ENCODE results near the gene GNG3. TPM values are rescaled to one million over a fixed set of nuclear protein-coding genes. Genes with fewer than 3 reads are reported as not detected.

Gene GNG3
- polyA plus RNA-seq (2011; rRNA removed) (not detected in 2 replicates), polyA plus RNA-seq (2017; fragmentation: RNase III; extraction: RNeasy Plus Mini Kit Qiagen cat#74134 plus additional on column Dnase treatment) (0.15 TPM in 1 of 3 replicates, not detected in the others), polyA minus RNA-seq (2011; rRNA and poly(A)+ RNA removed) (not detected in 2 replicates)
- polyA plus RNA-seq (2012; cell fraction: cytosol; rRNA removed), result 0.04 TPM in 1 of 2 replicates, not detected in the other
- polyA plus RNA-seq (2012; cell fraction: nucleus; rRNA removed), result 0.10 TPM in 1 of 2 replicates, not detected in the other

GRCh38 chr11:62707277-62707861 lies at the start of gene GNG3, which contains the start of gene BSCL2:
Gene GNG3 (plus strand): TSS chr11:62707676. CDS start chr11:62708296, 620 bp downstream.
Gene BSCL2 (minus strand): TSS chr11:62707424. CDS start chr11:62707195, 229 bp downstream.
- WGBS (ENCODE audit: missing lambda C conversion rate), result 89% methylated on average over 9 of the region's 10 CpGs
- no peaks in the 10 kb centered on the region for H3K9me3 ChIP-seq
- DNase-seq (ENCODE audit: low read depth in 1 of 2, low spot score in 1 of 2) (peak in 1 of 2 experiments; percentile 39), ATAC-seq (no peak), FAIRE-seq (no peak)
- peak within 1 kb of the TSS; percentile 69 for H3K4me3 ChIP-seq
- peak within 1 kb of the TSS; percentile 89 for H3K4me2 ChIP-seq
- peaks cover 30% of the 10 kb centered on the region for H3K4me1 ChIP-seq
- TF ChIP-seq POLR2AphosphoS2 (conservative IDR thresholded peaks at IDR 0.05; ENCODE audit: low read length) (no peak), RARB (CRISPR knock-in tag; IDR thresholded peaks at IDR 0.05) (no peak), PHF8 (IDR thresholded peaks at IDR 0.05; ENCODE audit: borderline replicate concordance, low read depth) (no peak), RNF2 (IDR thresholded peaks at IDR 0.05; ENCODE audit: borderline replicate concordance, low read depth) (no peak), FOSL2 (IDR thresholded peaks at IDR 0.05) (no peak), FOSL2 (CRISPR knock-in tag; IDR thresholded peaks at IDR 0.05) (no peak), ELK1 (IDR thresholded peaks at IDR 0.05; ENCODE audit: low read depth, low read length) (no peak), HES2 (IDR thresholded peaks at IDR 0.05) (no peak), NFE2L2 (conservative IDR thresholded peaks at IDR 0.05; ENCODE audit: low read length) (no peak), CHD2 (IDR thresholded peaks at IDR 0.05; ENCODE audit: low read length, partially characterized antibody) (no peak), BCL3 (IDR thresholded peaks at IDR 0.05) (no peak)
- CTCF ChIA-PET, result interaction anchor here (0.7 to 5.3 kb wide), 10 partner anchors 7 to 333 kb away, joined by 3 to 37 read pairs (median 4); partner anchors contain the start of genes HNRNPUL2, LBHD1, TTC9C and UQCC3
- POLR2A ChIA-PET, result interaction anchor here (6.1 kb wide), 1 partner anchor 20 kb away, joined by 64 read pairs; the partner anchor contains the start of genes HNRNPUL2 and TTC9C
- peak within 1 kb of the TSS; percentile 55 to 92; a peak in 5 of 6 replicates for H3K27ac ChIP-seq

- CTCF ChIA-PET, result interaction anchor here (0.9 to 1.6 kb wide), 12 partner anchors 8 to 271 kb away, joined by 3 to 6 read pairs (median 4); partner anchors contain the start of genes B3GAT3, LBHD1 and ROM1
- ATAC-seq (peak; percentile 70), DNase-seq (ENCODE audit: low read depth in 1 of 2, low spot score in 1 of 2) (peak in 1 of 2 experiments; percentile 72), FAIRE-seq (no peak)
- H3K4me3 ChIP-seq, result peak overlapping the region; percentile 79
- peak overlapping the region; percentile 64 for H3K4me2 ChIP-seq
- TF ChIP-seq E2F6 (IDR thresholded peaks at IDR 0.05; ENCODE audit: borderline replicate concordance, low read depth), result 0 out of 2 replicates have a peak, but pooled peaks have one; percentile 22
- TF ChIP-seq JUN (IDR thresholded peaks at IDR 0.05), result no peak
- no peak for TF ChIP-seq POLR2AphosphoS2 (conservative IDR thresholded peaks at IDR 0.05; ENCODE audit: low read length)
- no peak for TF ChIP-seq RAD21 (conservative IDR thresholded peaks at IDR 0.05 in 1 of 2, IDR thresholded peaks at IDR 0.05 in 1 of 2)
- no peak for TF ChIP-seq CHD2 (IDR thresholded peaks at IDR 0.05; ENCODE audit: low read length, partially characterized antibody)
- peak; percentile 54; the same call in 1 of the 2 replicates for TF ChIP-seq CHD4 (IDR thresholded peaks at IDR 0.05; ENCODE audit: borderline replicate concordance)
- no peak for TF ChIP-seq SMC3 (IDR thresholded peaks at IDR 0.05)
- no peak for TF ChIP-seq EHF (CRISPR knock-in tag; IDR thresholded peaks at IDR 0.05)
- TF ChIP-seq RNF2 (IDR thresholded peaks at IDR 0.05; ENCODE audit: borderline replicate concordance, low read depth), result no peak
- peak overlapping the region; percentile 93 to 96 for H3K27ac ChIP-seq
- H3K4me1 ChIP-seq, result peaks cover 24% of the 10 kb centered on the region
- WGBS (ENCODE audit: missing lambda C conversion rate), result 4% methylated on average over 15 of the region's 36 CpGs
- no peaks in the 10 kb centered on the region for H3K9me3 ChIP-seq
- POLR2A ChIA-PET, result interaction anchor here (0.6 to 5.5 kb wide), 40 partner anchors 8 to 849 kb away, joined by 3 to 91 read pairs (median 6); partner anchors contain the start of genes B3GAT3, EEF1G, EML3 and GANAB
These were observed 42.9 kb upstream of the GNG3 start for GRCh38 chr11:62664405-62665074.

All from A549 (cell line).